SH-SY5Y (cell line): ENCODE data around the gene PIGH.

Experiments used
- GATA2 ChIP-seq: IDR thresholded peaks from 2 replicates; pipeline ENCODE4 v1.6.1; 2011; ENCODE audit warnings: mild to moderate bottlenecking, low read depth, low read length
- GATA3 ChIP-seq: IDR thresholded peaks from 2 replicates; pipeline ENCODE4 v1.6.1; 2011; ENCODE audit warnings: low read depth, mild to moderate bottlenecking, low read length, moderate library complexity

The PIGH gene

DNA sequence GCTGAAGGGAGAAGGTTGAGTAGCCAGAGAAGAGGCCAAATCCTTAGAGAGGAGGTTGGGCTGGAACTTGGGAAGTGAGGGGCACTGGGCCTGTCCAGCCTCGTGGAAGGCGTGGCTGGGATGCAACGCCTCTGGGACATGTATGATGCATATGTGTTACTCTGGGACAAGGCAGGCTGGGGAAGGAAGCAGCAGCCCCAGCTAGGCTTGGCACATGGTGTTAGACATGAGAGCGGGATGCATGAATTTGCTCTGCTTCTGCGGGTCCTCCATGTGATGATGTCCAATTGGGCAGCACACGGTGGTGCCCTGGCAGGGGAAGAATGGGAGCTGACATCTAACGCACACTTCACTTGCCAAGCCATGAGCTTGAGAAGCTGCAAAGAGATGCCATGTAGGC lies 45.7 kb downstream of the PIGH start:
- TF ChIP-seq GATA2: no peak
- no peak for TF ChIP-seq GATA3

GRCh38 chr14:67553547-67553946 lies 46.5 kb downstream of the PIGH start:
- no peak for TF ChIP-seq GATA3
- TF ChIP-seq GATA2: no peak

- TF ChIP-seq GATA3: no peak
- TF ChIP-seq GATA2: no peak
Measured at GRCh38 chr14:67551940-67552339, 48.1 kb downstream of the PIGH start.

GRCh38 chr14:67551123-67551522 lies 48.9 kb downstream of the PIGH start:
- TF ChIP-seq GATA3 (no peak), GATA2 (no peak)

DNA sequence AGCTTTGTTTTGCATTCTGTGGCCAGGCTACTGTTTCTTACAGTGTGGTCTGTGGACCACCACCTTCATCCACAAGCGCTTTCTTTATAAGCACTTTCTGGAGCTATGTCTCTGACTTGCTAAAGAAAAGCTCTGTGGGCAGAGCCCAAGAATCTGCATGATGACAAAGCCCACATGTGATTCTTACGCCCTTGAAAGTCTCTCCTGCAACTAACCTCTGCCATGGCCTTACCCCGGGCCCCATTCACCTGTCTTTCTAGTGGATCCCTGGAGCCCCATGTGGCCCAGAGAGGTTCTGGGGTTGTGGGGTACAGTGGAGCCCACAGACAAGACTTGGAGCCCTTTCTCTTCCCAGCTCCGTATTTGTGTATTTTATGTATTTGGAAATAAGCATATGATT lies 50.3 kb downstream of the PIGH start:
- TF ChIP-seq GATA2: no peak
- no peak for TF ChIP-seq GATA3

GRCh38 chr14:67547224-67547780 lies 52.8 kb downstream of the PIGH start:
- no peak for TF ChIP-seq GATA2
- no peak for TF ChIP-seq GATA3

- no peak for TF ChIP-seq GATA3
- TF ChIP-seq GATA2: no peak
Measured at GRCh38 chr14:67544590-67544989, 55.5 kb downstream of the PIGH start.

- TF ChIP-seq GATA3: no peak
- TF ChIP-seq GATA2: no peak
Measured at GRCh38 chr14:67541448-67542387, 58.4 kb downstream of the PIGH start.
